NCI-H2107 treated with DMSO at 0.1 percent for 48 hours (cell line): Measurements from ENCODE around the gene GPR143.
"Not testable (repeated sequence)": the region's sequence is repeated elsewhere in the genome, so short reads cannot be mapped to it uniquely, and the experiment has no call there.

Experiments
- DNase-seq: peaks from one replicate; lab custom pipeline; 2025; ENCODE audit not compliant: unreplicated experiment; lab: John Stamatoyannopoulos, UW

Gene GPR143

DNA sequence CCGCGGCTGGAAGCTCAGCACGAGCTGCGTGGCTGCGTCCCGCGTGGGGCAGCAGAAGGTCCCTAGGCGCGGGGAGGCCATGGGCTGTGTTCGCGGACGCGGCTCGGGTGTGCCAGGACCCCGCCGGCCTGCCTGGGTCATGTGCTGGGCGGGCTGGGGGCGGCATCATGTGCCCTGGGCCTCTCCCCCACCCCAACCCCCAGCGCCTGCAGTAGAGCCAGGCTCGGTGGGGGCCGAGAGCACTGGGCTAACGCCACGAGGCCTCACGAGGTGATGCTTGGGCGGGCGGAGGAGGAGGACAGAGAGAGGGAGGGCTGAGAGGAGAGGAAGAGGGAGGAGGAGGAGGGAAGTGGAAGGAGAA lies at the start of gene GPR143:
GPR143 (minus strand) TSS at position 111 of the 361 bp plus-strand sequence; CDS start at position 81, 30 bp downstream.
- DNase-seq = no peak

DNA sequence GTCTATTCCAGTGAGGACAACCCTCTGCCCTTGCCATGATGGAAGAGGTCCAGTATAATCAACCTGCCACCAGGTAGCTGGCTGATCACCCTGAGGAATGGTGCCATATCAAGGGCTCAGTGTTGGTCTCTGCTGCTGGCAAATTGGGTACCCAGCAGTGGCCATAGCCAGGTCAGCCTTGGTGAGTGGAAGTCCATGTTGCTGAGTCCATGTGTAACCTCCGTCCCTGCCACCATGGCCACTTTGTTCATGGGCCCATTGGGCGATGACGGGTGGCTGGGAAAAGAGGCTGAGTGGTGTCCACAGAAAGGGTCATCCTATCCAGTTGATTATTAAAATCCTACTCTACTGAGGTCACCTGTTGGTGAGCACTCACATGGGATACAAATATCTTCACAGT lies 45.4 kb upstream of the GPR143 start:
- DNase-seq = not testable (repeated sequence)

DNA sequence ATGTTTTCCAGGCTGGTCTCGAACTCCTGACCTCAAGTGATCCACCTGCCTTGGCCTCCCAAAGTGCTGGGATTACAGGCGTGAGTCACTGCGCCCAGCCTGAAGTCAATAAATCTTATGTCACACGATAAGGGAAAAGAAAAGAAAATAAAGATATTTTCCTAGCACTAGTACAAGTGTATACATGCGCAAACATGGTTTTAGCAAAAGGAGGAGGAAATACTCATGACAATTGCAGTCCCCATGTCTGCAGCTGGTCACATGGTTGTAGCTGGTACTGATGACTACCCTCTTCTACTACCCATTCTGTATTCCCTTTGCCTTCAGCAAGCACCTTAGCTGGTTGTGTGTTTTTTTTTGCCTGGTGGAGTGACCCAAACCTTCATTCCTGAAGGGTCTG lies 44.2 kb upstream of the GPR143 start:
- DNase-seq = not testable (repeated sequence)

DNA sequence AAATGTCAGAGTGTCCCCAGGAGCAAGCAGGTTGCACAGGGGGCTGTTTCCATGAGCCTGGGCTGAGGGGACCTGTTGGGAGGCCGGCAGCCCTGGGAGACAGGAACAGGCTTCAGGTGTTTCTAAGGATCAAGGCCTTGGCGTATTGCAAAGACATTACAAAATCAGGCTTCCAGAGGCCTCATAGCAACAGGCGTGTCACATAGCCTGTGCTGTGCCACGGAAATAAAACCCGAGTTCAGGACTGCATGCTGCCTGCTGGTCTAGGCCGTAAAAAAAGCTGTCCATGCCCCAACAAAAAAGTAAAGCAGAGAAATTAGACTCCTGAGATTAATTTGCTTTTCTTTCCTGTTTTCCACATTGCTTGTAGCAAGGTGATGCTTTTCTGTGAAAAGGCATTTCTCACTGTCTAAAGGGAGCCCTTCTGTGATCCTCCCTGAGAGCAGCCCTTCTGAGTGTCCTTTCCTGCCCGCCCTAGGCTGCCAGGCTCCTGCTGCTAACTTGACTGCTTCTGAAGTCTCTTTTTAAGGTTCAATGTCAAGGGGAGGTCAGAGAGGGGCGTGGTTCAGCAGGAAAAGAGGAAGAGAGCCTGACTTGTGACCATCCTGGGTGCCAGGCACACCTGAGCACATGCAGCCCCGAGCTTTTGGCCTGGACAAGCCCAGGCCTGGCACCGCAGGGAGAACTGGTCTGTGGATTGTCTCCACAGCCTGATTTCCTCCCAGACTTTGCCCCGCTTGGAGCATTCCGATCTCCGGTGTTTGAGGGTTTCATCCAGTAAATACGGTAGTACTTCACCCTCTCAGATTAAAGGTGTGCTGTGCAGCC lies 41.9 kb upstream of the GPR143 start:
- no peak for DNase-seq

DNA sequence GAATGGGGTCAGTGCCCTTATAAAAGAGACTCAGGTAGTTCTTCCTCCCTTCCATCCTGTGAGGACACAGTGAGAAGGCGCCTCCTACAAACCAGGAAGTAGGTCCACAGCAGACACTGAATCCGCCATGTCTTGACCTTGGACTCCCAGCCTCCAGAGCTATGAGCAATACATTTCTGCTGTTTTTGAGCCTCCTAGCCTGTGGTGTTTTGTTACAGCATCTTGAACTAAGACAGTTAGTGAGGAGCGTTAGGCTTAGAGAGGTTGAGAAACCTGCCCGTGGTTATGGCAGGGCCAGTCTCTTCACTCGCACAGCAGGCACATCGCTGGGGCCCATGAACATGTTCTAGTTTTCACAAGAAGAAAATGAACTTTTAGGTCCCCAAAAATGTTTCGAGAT lies 40.3 kb upstream of the GPR143 start:
- no peak for DNase-seq

DNA sequence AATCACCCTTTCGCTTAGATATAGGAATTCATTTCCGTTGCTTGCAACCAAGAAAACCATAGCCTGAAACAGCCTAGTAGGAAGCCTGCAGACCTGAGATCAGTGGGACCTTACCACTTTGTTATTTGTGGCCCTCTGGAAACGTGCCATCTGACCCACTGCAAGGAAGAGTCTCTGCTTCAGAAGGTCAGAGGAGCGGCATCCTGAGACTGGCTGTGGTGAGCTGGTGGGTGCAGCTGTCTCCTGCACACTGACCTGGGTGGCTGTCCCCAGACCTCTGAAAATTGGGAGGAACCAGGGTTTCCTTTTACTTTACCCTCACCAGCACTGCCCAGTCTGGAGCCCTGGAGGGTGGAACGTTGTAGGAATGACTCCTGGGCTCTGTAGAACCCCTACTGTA lies 38.8 kb upstream of the GPR143 start:
- no peak for DNase-seq

DNA sequence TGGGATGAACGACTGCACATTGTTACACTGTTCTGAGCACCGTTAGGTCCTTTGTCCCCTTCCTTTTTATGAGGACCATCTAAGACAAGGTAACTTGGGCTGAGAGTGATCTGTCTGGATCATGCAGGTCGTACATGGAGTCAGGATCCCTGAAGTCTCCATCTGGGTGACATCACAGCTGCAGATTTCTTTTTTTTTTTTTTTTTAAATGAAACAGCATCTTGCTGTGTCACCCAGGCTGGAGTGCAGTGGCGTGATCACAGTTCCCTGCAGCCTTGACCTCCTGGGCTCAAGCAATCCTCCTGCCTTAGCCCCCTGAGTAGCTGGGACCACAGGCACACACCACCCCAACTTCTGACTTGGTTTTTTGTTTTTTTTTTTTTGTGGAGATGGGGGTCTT lies 37.1 kb upstream of the GPR143 start:
- DNase-seq = no peak

DNA sequence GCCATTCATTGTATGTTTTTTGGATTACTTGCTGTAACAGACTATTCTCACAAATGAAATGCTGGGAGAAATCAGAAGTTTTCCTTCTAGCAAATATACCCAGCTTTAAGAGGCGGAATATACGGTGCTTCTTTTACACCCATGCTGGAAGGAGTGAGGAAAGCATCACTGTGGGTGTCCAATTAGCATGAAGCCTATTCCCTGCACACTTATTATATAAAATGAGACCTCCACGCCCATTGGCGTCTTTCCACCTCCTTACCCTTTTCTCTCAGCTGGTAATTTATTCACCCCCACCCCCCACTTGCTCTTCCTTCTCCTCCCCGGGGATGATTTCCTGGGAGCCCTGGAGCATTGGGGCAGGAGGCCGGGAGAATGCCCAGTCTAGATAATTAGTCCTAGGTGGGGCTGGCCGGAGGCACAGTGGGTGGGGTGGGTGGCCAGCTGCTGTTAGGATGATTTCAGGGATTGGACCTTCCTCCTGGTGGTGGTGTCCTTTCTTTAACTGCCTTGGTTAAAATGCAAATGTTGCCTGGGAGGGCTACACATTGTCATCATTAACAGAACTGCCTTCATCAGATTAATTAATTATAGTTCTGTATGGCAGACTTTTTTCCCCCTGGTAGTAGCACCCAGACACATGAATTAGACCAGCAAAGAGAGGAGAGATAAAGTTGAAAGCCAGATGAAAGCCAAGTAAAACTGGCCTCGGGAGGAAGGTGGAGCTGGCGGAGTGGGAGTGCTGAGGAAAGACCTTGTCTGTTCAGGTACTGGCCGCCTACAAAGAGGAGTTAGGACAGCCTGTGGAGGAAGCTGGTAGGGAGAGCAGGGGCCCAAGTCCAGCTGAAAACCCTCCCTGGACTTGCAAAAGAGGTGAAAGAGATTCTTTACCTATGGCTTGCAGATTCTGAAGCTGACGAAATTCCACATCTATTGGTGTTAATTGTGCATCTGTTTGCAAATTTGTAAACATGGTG lies 32.0 kb upstream of the GPR143 start:
- no peak for DNase-seq

DNA sequence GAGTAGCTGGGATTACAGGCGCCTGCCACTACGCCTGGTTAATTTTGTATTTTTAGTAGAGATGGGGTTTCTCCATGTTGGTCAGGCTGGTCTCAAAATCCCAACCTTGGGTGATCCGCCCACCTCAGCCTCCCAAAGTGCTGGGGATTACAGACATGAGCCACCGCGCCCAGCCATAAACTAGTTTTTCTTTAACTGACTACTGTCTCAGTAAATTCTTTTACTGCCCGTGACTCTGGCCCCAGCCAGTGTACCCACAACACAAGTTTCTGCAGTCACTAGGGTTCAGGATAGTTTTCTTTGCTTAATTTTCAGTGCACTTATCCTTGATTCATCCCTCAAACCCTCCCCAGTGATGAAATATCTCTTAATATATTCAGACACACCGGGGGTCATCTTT lies 28.8 kb upstream of the GPR143 start:
- no peak for DNase-seq

DNA sequence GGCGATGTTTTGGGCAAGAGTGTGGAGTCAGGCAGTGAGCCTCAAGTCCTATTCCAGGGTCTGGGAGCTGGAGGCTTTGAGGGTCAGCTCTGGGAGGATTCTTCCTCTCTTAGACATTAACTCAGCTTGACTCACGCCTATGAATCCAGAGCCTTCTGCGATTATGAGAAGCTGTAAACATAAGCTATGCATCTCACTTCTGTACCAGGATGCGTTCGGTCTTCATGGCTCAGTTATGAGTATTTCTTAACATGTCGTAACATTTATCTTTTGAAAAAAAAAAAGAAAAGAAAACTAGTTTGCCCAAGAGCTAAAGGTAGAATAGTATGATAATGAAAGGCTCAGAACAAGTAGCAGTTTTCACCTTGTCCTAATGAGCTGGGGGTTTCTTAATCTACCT lies 25.2 kb upstream of the GPR143 start:
- no peak for DNase-seq

DNA sequence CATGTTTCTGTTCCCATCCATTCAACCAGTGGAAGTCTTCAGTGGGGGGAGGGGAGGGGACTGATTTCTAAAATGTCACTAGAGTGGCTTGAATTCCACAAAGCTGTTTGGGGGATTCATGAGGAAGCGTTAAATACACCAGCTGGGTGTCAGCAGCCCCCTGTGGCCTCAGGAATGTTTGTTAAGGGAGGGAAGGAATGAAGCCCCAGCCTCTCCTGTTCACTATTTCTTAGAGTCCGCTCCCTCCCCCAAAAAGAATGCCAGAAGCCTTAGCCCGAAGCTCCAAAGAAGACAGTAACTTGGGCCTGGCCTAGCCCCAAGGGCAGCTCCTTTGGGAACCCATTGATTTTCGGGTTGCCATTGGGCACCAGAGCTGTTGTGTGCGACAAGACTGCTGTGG lies 23.9 kb upstream of the GPR143 start:
- DNase-seq = no peak

DNA sequence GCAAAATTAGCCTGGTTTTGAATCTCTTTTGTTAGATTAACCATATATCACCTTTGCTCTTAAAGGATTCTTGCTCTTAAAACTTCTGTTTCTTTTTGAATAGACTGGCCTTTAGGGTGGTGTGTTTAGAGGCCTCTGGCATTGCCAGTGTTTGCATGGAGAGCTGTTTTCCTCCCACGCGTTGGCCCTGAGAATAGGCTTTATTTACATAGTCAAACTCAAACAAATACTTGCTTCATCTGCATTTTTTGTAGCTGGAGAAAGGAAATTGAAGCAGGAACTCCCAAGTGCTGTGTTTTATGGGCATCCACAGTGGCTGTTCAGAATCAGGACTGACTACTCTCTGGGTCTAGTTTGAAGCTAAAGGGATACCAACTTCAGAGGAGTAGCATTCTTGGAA lies 23.3 kb upstream of the GPR143 start:
- no peak for DNase-seq

DNA sequence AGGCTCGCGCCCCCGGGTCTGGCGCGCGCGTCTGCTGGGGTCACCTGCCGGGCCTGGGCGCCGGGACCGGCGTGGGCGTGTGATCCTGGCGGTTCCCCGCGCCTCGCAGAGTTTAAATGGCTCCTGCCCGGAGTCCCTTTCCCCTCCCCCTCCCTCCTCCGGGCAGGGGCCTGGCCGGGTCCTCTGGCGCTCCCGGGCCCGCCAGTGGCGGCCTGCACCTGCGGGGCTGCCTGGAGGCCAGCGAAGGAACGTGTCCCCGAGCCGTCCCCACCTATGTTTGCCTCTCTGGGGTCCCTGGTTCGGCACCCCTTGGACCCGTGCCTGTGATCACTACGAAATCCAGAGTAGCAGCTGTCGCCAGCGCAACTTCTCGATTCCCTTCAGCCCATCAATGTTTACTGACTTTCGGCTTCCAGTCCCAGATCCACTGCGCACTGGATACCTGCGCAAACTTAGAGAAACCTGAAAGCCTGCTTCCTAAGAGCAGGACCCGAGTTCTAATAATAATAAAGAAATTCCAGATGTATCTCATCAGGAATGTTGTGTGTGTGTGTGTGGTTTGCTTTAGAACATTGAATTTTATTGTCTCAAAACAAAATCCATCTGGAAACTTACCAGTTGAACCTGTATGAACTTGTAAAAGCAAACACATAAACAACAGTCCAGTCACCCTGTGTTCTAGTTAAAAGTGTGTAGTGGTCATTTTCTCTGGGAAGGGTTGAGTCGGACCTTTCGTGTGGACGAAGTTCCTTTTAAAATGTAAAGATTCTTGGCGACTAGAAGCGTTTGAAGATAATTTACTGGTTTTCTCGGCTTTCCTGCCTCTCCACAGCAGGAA lies 21.4 kb upstream of the GPR143 start:
- DNase-seq = no peak

DNA sequence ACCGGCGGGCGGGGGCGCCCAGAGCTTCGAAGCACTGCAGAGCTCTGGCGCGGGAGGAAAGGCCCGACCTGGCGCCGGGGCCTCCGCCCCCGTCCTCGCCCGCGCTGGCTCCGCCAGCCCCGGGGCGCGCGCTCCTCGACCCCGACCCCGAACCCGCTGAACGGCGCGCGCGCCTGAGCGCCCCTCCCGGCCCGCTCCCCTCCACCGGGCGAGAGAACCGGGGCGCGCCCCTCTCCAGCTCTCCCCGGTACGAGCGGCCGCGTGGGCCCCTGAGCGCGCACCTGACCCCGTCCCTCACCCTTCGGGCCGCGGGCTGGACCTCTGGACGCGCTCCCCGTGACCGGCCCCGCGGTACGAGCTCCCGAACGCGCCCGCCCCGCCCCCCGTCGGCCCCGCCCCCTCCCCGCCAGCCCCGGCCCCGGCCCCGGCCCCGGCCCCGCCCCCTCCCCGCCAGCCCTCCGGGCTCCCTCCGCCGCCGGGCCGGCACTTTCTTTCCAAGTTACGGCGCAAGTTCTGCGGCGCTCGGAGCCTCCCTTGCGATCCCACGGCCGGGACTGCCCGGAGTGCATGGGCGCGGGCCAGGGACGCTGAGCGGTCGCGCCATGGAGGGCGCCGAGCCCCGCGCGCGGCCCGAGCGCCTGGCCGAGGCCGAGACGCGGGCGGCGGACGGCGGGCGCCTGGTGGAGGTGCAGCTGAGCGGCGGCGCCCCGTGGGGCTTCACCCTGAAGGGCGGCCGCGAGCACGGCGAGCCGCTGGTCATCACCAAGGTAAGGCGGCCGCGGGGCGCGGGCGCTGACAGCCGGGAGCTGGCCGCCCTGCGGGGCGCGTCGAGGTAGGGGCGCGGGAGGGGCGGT lies 20.5 kb upstream of the GPR143 start, which contains the start of gene SHROOM2:
SHROOM2 (plus strand) TSS at position 486 of the 854 bp plus-strand sequence; CDS start at position 603, 117 bp downstream.
- DNase-seq = no peak

DNA sequence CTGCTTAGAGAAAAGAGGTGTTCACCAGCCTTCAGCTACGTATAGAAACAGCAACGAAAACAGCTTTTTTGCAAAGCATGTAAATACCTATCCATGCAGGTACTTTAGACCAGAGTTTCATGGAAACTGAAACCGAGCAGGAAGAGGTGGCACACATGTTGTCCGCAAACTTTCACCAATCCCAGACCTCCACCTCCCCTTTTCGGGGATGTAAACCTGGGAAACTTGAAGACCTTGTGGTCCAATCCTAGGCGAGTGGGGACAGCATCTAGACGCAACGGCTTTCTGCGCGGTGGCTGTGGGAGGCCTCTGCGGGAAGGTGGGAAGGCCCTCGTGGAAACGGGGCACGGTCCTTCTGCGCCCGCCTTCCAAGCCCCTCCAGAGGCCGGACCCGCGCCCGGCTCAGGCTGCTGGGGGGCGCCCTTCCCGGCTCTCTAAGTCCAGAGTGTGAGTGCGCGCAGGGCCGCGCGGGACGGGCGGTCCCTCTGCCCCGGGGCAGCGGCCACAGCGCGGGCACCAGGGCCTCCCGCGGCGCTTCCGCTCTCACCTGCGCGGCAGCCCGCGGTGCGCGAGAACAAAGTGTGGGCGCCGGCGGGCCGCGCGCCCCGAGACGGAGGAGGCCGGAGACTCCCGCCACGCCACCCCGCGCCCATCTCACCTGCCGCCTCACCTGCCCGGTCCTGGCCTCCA lies 19.8 kb upstream of the GPR143 start:
- DNase-seq = no peak

DNA sequence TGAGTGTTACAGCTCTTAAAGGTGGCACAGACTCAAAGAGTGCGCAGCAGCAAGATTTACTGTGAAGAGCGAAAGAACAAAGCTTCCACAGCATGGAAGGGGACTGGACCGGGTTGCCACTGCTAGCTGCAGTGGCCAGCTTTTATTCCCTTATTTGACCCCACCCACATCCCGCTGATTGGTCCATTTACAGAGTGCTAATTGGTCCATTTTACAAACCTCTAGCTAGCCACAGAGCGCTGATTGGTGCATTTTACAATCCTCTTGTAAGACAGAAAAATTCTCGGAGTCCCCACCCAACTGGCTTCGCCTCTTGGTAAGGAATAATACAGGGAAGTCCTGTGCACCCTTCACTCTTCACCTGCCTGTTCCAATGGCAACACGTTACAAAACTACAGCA lies 18.7 kb upstream of the GPR143 start:
- DNase-seq = no peak

DNA sequence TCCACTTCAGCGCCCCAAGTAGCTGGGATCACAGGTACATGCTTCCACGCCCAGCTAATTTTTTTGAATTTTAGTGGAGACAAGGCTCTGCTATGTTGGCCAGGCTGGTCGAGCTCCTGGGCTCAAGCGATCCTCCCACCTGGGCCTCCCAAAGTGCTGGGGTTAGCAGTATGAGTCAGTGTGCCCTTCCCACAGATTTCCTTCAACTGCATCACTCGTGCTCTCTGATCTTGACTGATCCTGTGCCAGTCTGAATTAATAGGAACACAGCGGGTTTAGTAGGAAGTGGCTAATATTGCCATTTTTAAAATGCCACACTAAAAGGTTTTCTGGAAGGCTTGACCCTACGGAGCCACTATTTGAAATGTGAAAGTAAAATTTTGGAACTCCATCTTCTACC lies 16.3 kb upstream of the GPR143 start:
- no peak for DNase-seq

DNA sequence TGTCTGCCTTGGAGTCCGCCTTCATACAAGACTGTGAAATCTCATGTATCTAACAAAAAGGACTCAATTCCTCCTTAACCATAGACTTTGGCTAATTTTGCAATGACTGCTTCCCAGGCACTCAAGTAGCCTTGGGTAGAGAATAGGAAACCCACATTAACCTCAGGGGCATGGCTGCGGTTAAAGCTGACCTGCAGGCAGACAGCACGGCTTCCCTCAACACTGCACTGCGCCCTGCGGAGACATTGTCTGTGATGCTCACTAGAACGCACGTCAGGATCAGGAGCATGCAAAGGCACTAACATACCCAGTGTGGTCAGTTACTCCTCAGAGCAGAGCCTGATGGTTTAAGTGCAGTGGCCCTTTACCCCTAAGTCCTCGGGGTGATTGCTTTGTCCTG lies 10.3 kb upstream of the GPR143 start:
- no peak for DNase-seq

DNA sequence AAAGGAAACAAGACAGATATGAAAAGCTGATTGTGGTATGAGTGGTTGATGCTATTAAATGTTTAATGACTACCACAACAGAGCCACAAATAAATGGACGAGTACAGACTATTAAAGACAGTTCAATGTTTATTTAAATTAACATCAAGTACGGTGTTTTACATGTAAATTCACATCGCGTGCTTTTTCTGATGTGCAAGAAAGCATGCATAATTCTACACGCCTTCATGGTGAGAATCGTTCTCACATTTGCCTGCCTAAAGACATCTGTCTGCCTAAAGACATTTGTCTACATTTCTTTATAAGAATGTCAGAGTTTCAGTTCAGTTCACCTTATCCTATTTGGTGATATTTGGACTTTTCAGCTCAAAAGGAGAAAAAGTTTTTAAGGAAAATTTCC lies 7.3 kb upstream of the GPR143 start:
- DNase-seq = no peak

DNA sequence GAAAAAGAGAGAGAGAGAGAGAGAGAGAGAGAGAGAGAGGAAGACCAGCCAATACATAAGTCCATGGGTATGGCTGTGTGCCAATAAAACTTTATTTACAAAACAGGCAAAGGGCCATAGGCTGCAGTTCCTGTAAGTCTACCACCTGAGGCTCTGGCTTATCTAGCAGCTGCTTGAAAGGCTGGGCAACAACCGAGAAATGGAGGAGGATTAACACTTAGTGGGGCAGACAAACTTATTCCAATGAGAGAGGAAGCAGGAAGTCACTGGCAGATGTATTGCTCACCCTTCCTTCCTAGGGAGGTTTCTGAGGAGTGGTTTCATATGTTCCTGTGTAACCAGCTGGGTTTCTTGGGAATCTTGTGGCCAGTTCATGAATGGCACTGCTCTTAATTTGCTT lies 4.7 kb upstream of the GPR143 start:
- no peak for DNase-seq
